ENCODE measurements around the gene COLEC12. TPM values are rescaled to one million over a fixed set of nuclear protein-coding genes. Genes with fewer than 3 reads are reported as not detected.

The COLEC12 gene
- polyA plus RNA-seq (ENCODE audit: insufficient read length in 4 of 4), result 10 to 100 TPM; 23.6 to 35.2 (median 27.0) TPM

DNA sequence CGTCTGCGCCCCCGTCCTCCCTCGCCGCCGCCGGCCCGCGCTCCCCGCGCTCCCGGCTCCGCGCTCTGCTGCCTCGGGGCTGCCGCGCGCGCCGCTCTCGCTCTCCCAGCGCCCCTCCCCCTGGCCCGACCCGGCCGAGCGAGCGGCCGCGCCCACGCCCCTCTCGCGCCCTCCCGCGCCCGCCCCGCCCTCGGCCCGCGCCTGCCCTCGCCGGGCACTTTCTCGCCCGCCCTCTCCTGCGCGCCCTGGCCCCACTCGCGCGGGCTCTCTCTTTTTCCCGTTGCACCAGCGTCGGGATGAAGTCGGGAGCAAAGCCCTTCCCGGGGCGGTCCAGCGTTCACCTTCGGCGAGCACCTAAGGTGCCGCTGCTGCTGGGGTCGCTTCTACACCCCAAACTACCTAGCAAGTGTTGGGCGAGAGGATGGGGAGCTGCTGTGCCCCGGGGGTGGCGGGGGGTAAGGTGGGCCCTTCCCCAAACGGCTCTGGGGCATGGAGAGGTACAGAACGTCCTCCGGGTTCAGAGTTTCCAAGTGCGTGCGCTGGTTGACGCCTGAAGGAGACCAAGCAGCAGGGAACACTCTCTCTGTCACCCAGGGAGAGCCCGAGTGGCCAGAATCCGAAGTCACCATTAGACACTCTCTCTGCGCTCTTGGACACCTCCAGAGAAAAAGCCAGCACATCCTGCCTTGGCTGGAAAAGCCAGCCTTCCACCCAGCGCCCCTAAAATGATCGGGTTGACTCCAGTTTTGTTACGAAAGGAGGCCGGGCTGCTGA, at the start of gene COLEC12:
TSS of gene COLEC12 (minus strand) at position 70 of the 774 bp plus-strand sequence. CDS start 187 bp downstream, outside the sequence.
- DNase-seq (ENCODE audit: low read depth in 4 of 4, low spot score in 2 of 4), result peak in 1 of 4 donors; percentile 35

DNA sequence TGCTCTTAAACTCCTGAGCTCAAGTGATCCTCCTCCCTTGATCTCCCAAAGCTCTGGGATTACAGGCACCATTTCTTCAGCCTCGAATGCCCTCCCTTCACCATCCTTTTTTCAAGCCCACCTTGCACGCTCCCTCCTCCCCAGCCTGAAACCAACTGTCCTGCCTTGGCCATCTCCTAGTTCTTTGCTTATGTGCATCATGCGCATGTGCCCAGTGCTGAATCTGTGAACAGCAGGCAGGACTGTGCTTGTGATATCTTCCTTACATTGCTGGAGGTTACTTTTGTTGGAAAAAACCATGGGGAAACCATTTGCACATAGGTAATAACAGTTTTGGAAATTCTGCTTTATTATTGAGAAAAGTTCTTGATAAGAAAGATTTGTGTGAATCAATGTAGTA, 49.5 kb upstream of the COLEC12 start:
- DNase-seq (ENCODE audit: low read depth in 4 of 4, low spot score in 2 of 4), result no peak

DNA sequence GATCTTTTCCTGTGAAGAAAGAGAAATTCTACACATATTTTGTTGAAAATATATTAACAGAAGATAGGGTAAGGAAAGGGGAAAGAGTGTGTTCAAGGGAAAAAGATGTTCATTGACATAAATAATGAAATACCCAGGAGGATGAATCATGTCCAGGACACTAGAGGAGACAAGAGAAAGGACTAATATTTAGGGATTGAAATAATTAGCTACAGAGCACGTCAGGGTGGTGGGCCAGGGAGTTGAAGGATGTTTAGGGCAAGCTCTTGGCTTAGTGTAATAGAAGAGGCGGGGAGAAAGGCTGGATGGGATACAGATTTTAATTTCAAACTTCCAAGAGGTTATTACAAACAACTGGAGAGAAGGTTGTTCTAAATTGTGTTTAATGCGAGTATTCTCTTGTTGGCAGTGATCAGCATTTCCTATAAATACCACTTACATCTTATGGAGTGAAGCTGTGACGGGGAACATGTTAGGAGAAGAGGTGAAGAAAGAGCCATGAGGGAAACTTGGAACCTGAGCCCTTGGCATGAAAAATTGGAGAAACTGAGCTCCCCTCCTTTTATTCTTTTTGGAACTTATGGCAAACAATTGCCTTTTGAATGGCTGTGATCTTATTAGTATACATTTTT, 43.1 kb upstream of the COLEC12 start:
- DNase-seq (ENCODE audit: low read depth in 4 of 4, low spot score in 2 of 4), result no peak

DNA sequence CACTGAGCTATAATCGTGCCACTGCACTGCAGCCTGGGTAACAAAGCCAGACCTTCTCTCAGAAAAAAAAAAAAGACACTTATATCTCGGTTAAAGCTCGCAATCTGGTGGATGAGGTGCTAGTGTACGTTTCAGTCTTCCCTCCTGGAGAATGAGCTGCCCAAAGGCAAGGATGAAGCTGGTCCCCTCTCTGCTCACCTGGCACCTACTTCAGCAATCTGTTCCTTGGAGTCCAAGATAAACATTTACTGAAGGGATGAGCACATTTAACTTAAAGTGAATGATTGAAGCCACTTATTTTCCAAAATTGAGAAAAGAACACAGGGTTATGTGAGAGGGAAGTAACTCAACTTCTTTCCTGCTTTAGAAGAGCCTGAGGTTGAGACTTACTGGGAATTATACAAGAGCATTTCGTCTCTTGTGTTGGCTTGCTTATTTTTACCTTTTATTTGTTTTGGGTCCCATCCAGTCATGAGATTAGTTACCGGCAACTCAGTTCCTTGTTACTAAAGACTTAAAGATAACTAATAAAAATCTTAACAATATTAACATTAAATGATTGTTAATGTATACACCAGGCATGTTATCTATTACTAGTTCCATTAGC, 33.6 kb upstream of the COLEC12 start:
- DNase-seq (ENCODE audit: low read depth in 4 of 4, low spot score in 2 of 4), result no peak

DNA sequence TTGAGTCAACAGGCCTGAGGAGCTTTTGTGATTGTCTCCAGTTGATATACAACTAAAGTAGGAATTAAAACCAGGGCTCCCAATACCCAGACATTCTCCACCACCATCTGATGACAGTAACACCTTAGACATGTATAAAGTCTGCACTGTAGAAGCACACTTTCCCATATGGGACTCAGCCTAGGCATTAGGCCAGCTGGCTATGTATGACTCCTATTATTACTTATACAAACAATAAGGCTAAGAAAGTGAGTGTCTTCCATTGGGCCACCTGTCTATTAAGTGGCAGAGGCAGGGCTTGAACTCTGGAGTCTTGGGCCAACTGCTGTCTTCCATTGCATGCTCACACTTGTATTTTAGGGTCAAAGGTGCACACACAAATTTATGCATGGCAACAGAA, 32.1 kb upstream of the COLEC12 start:
- no peak for DNase-seq (ENCODE audit: low read depth in 4 of 4, low spot score in 2 of 4)

DNA sequence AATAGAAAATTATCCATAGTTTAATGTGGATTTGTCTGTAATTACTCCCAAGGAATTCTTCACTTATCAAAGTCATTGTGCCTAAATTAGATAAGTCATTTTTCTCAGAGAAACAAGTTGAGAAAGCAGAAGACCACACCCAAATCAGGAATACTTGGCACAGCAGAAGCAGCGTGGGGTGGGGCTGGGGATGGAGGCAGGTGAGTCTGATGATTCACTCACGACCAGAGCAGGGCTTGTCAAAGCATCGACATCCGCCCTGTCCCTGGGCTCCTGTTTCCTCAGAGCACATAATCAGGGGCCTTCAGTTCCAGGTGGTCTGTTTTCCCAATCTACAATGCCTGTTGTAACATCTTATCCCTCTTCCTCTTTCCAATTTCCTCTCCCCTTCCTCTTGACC, 31.5 kb upstream of the COLEC12 start:
- DNase-seq (ENCODE audit: low read depth in 4 of 4, low spot score in 2 of 4), result no peak

DNA sequence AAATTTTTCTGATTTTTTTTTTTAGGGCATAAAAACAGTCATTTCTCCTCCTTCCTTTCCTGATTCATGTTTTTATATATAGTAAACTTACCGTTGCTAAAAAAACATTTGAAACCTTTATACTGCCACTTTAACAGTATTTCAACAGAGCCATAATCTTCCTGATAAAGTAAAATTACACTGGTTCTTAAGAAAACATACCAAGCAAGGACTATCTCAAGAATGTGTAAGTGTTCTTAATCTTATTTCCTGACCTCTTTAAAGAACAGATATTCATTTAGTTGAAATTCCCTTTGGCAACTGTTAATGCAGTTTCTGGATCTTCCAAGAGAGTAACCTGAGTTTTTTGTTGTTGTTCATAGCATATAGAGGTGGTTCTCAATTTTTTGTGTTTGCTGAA, 26.6 kb upstream of the COLEC12 start:
- DNase-seq (ENCODE audit: low read depth in 4 of 4, low spot score in 2 of 4), result no peak

DNA sequence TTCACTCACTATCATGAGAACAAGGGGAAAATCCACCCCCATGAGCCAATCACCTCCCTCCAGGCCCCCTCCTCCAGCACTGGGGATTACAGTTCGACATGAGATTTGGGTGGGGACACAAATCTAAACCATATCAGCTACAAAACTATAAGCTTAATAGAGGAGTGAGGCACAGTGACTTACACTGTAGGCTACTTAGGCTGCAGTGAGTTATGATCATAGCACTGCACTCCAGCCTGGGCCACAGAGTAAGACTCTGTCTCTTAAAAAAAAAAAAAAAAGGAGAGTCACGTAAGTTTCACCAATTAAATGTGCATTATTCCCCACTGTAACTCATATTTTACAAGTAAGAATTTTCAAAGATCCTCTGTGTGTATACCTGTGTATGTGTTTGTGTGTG, 26.2 kb upstream of the COLEC12 start:
- no peak for DNase-seq (ENCODE audit: low read depth in 4 of 4, low spot score in 2 of 4)

DNA sequence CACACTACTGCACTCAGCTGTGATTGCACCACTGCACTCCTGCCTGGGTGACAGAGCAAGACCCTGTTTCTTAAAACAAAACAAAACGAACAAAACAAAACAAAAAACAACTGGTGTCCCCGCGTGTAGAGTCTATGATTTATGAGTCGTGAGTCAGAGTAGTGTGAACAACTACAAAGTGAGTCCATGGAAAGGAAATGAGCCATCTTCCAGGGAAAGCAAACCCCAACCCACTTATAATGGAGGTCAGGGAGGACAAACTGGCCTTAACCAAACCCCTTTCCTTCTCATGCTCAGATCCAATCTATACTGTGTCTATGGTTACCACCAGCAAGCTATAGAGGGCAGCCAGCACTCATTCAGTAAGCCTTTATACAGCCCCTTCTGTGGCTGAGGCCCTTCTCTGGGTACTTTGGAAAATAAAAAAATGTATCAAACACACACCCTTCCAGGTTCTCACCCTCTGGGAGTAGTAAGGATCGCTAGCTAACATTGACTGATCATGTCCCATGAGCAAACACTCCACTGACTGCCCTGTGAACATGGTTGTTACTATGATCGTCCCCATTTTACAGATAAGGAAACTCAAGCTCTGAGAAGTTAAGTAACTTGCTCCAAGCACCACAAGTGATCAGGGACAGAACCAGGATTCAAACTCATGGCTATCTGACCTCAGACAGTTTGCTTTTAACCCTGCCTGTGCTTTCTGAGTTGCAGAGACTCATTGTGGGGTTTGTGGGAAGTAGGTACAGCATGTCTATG, 24.7 kb upstream of the COLEC12 start:
- DNase-seq (ENCODE audit: low read depth in 4 of 4, low spot score in 2 of 4), result peak in 2 of 4 donors; percentile 16 to 23

DNA sequence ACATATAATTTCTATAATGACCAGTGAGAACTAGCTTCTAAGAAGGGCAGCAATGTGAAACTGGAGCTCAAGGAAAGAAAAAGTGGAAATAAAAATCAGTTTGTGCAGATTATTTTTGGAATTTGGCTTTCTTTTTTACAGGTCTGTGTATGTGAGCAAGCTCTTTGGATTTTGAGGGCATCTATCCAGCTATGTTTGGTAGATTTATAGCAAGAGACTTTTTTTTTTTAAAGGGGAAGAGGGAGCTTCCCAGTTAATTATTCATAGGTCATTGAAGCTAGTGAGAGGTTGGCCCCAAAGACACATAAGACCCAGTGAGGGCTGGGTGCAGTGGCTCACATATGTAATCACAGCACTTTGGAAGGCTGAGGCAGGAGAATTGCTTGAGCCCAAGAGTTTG, 24.0 kb upstream of the COLEC12 start:
- DNase-seq (ENCODE audit: low read depth in 4 of 4, low spot score in 2 of 4), result peak in 2 of 4 donors; percentile 18 to 24

DNA sequence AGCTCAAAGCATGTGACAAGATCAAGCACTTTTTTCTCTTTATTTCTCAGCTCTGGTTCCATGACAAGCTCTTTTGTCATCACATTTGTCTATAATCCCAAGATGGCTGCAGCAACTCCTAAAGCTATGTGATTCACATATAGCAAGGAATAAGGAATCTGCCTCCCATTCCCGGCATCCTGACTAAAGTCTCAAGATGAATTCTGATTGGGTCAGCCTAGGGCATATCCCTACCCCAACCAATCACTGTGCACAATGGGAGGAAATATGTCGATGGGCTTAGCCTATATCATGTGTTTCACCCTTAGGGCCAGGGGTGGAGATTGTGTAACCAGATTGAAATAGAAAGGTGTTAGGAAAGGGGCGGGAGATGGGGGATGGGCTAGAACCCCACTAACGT, 23.1 kb upstream of the COLEC12 start:
- no peak for DNase-seq (ENCODE audit: low read depth in 4 of 4, low spot score in 2 of 4)

DNA sequence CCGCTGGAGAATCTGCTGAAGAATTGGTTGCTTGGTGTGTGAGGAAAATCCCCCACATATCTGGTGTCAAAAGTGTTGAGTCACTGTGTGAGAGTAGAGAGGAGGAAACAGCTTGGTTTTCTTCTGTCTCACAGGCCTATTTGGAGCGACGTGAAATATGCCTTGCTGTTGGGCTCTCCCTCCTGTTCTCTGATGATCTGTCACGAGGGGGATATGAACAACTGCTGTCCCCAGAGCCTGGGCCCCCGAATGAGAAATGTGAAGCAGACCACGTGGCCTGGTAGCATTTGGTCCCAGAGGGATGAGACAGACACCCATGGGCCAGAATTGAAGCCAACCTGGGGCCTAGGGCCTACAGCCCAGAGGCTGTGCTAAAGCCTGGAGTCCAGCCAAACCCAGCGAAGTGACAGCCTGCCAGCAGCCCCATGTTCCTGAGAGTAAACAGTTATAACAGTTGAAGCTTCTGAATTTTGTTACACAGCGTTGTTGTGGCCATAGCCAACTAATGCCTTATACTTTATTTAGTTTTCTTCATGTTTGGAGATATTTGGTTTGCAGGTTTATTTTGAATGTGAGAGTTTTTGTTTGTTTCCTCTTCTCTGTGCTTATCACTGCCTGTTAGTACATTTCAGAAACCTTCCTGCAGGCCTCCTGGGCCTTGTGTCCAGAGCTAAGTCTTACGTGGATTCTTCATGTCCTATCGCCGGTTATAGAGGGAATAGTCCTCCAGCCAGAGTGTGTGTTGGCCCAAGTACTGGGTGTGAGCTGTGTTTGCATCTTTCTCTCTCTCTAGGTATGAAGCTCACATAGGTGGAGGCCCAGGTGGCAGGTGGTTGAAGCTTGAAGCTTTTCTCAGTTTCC, 18.7 kb upstream of the COLEC12 start:
- peak in 2 of 4 donors; percentile 10 to 21 for DNase-seq (ENCODE audit: low read depth in 4 of 4, low spot score in 2 of 4)

DNA sequence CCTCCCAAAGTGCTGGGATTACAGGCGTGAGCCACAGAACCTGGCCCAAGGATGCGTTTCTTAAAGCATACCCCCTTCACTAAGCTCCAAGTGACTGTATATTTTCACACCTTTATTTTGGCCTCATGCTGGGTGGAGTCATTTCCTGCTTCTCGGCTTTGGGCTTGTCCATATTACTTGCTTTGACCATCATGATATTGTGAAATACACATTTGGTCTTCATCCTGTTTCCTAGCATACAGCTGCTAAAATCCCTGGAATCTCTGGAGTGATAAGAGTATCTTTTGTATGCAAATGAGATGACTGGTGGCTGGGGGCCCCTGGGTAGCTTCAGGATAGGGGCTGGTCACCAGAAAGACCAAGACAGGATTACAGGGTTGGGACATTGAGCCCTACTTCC, 17.6 kb upstream of the COLEC12 start:
- no peak for DNase-seq (ENCODE audit: low read depth in 4 of 4, low spot score in 2 of 4)

DNA sequence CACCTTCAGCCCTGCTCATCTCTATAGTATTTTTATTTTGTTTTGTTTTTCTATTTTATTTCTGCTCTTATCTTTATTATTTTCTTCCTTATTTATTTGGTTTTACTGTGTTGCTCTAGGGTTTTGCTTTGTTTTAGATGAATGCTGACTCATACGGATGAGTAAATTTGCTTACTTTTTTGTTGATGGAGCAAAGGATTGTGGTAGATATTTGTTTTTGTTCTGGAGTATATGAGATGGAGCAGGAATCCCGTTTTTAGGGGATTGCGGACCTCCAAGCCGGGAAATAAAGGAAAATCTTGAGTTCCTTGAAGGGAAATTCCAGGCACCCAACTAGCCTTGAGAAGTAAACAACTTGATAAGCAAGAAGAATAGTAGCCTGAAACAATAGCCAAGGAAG, 15.3 kb upstream of the COLEC12 start:
- no peak for DNase-seq (ENCODE audit: low read depth in 4 of 4, low spot score in 2 of 4)

DNA sequence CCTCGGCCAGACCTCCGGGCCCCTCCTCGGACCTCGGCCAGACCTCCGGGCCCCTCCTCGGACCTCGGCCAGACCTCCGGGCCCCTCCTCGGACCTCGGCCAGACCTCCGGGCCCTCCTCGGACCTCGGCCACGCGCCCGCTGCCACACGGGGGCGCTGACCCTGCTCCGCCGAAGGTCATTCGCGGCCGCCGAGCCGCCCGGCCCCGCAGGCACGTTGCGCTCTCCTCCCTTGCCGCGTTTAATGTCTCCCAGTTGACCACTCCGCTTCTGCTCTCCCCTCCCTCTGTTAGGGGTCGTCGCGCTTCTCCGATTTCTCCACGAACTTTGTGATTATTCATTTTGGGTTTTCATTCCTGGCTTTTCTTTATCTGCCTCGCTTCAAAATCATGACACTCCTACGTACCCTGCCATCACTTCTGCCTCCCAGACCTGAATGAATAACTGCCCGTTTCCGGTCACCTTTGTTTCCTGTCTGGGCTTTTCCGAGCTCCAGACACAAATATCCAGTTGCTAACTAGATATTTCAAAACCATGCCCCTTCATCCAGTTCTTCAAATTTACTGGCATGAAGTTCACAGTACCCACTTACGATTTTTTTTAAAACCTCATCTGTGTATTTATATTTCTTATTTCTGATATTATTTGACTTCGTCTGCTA, 14.8 kb upstream of the COLEC12 start:
- DNase-seq (ENCODE audit: low read depth in 4 of 4, low spot score in 2 of 4), result no peak

DNA sequence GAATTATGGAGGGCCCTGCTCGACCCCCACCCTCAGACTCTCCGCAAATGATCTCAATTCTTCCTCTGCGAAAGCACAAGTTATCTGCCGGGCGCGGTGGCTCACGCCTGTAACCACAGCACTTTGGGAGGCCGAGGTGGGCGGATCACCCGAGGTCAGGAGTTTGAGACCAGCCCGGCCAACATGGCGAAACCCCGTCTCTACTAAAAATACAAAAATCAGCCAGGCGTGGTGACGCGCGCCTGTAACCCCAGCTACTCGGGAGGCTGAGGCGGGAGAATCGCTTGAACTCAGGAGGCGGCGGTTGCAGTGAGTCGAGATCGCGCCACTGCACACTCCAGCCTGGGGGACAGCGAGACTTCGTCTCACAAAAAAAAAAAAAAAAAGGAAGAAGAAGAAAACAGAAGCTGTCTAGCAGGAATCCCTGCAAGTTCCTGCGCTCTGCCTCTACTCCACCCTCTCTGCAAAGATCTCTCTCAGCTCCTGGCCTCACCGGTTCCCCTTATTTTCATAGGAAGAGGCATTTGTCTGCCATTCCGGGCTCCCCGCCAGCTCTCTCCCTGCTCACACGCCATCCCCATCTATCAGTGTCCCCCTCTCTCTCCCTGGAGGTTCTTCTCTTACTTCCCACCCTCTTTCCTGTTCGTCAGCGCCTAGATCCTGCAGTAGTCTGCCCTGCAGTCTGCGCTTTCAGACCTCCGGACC, 13.5 kb upstream of the COLEC12 start:
- no peak for DNase-seq (ENCODE audit: low read depth in 4 of 4, low spot score in 2 of 4)

DNA sequence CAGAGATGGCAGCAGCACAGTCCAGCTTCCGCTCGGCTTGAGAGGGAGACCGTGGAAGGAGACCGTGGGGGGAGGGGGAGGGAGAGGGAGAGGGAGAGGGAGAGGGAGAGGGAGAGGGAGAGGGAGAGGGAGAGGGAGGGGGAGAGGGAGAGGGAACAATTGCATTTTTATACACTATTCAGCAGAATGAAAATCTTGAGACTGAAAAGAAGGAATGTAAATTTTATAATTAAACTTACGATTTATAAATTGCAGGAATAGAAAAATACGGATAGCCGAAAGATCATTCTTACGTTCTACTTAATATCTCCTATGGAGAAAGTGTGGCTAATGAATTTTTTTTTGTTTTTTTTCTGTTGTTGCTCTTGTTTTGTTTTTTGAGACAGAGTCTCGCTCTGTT, 12.5 kb upstream of the COLEC12 start:
- no peak for DNase-seq (ENCODE audit: low read depth in 4 of 4, low spot score in 2 of 4)

DNA sequence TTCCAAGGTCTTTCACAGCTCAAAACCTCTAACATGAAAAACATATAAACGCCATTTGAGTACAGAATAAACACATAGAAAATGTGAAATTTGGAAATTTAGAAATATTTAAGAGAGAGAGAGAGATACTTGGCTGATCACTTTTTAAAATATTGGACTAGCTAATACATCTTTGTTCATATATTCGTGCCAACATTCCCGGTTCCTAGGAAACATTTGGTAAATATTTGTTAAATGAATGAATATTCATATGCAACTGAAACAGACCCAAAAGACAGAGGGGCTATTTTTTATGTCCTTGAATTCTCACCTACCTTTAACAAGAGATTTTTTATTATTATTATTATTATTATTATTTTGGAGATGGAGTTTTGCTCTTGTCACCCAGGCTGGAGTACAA, 8.3 kb upstream of the COLEC12 start:
- DNase-seq (ENCODE audit: low read depth in 4 of 4, low spot score in 2 of 4), result no peak

DNA sequence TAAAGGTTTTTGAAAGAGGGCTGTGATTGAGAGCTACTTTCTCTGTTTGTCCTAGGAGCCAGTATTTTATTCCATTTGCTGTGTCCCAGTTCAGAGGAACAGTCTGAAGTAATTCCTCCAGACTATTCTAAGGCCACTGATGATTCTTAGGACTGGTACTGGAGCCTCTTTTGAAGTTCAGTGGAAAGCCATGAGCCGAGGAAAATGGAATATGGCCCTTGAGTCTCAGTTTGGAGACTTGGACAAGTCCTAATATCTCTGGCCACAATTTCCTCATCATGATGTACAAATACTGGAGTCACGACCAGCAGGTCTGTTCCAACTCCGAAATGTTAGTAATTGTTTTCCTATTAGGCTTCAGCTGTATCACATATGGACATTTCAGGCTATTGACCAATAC, 7.1 kb upstream of the COLEC12 start:
- no peak for DNase-seq (ENCODE audit: low read depth in 4 of 4, low spot score in 2 of 4)

All from left renal cortex interstitium (tissue), 4 donors.